ENCODE data around the gene SYT4.
"Not testable (repeated sequence)": the region's sequence is repeated elsewhere in the genome, so short reads cannot be mapped to it uniquely, and the experiment has no call there.

SYT4 gene

GRCh38 chr18:43277164-43277600 lies at the start of gene SYT4:
SYT4 (minus strand) TSS chr18:43277490; CDS start chr18:43277281, 209 bp downstream.
- no peak for DNase-seq

- DNase-seq = no peak
Measured at GRCh38 chr18:43322132-43322531, 44.8 kb upstream of the SYT4 start.

GRCh38 chr18:43314941-43315340 lies 37.7 kb upstream of the SYT4 start:
- DNase-seq = no peak

GRCh38 chr18:43312891-43313290 lies 35.6 kb upstream of the SYT4 start:
- no peak for DNase-seq

- DNase-seq = no peak
Measured at GRCh38 chr18:43310239-43310638, 32.9 kb upstream of the SYT4 start.

GRCh38 chr18:43303376-43303775 lies 26.1 kb upstream of the SYT4 start:
- DNase-seq = no peak

- not testable (repeated sequence) for DNase-seq
Measured at GRCh38 chr18:43286187-43286586, 8.9 kb upstream of the SYT4 start.

GRCh38 chr18:43283299-43283698 lies 6.0 kb upstream of the SYT4 start:
- no peak for DNase-seq

GRCh38 chr18:43279015-43279744 lies 1.9 kb upstream of the SYT4 start:
- no peak for DNase-seq

GRCh38 chr18:43278355-43278754 lies 1.1 kb upstream of the SYT4 start:
- no peak for DNase-seq

- DNase-seq = no peak
Measured at GRCh38 chr18:43276491-43276890, 799 bp downstream of the SYT4 start.

GRCh38 chr18:43275546-43275945 lies 1.7 kb downstream of the SYT4 start:
- DNase-seq = no peak

GRCh38 chr18:43274526-43274925 lies 2.8 kb downstream of the SYT4 start:
- DNase-seq = no peak

- no peak for DNase-seq
Measured at GRCh38 chr18:43271593-43272432, 5.5 kb downstream of the SYT4 start.

- DNase-seq = no peak
Measured at GRCh38 chr18:43267818-43268217, 9.5 kb downstream of the SYT4 start.

- DNase-seq = no peak
Measured at GRCh38 chr18:43265465-43265864, 11.8 kb downstream of the SYT4 start.

- no peak for DNase-seq
Measured at GRCh38 chr18:43248610-43249249, 28.6 kb downstream of the SYT4 start.

- no peak for DNase-seq
Measured at GRCh38 chr18:43247944-43248343, 29.3 kb downstream of the SYT4 start.

- DNase-seq = no peak
Measured at GRCh38 chr18:43238429-43238828, 38.9 kb downstream of the SYT4 start.

- no peak for DNase-seq
Measured at GRCh38 chr18:43236921-43237320, 40.4 kb downstream of the SYT4 start.

GRCh38 chr18:43234889-43235288 lies 42.4 kb downstream of the SYT4 start:
- DNase-seq = no peak

- no peak for DNase-seq
Measured at GRCh38 chr18:43222501-43222900, 54.8 kb downstream of the SYT4 start.

- no peak for DNase-seq
Measured at GRCh38 chr18:43220691-43221090, 56.6 kb downstream of the SYT4 start.
